ENCODE measurements around the gene SNX30. TPM values are rescaled to one million over a fixed set of nuclear protein-coding genes. Genes with fewer than 3 reads are reported as not detected.

The SNX30 gene
- total RNA-seq, 1 experiment from 2014 or later = 24.8 TPM

DNA sequence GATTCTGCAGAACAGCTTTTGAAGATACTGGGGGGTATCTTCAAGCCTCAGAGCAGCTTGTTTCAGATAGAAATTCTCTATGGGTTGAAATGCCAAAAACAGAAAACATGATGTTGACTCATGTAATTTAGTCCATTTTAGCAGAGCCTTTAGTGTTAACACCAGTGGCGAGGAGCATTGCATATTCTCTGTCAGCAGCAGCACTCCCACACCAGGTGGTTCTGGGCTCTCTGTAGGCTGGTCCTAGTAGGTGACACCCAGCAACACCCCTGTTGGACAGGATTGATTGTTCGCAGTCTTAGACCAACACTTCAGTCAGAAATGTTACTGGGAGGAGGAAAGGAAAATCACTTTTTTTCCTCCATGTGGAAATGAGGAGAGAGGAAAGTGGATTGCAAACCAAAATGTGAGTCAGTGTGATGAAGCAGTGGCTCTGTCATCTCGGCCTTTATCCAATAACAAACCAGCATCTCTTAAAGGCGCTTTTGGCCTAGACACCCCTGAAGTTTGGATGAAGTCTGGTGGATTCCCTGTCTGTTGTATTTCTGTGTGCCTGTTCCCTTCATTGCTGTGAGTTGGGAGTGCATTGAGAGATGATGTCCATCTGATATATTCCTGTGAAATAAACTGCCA lies 123.3 kb downstream of the SNX30 start:
- Histone ChIP-seq H3K27ac (no peak overlapping the region), H3K27me3 (no peaks in the 10 kb centered on the region), H3K4me3 (no peak overlapping the region), H3K4me1 (peaks cover 7% of the 10 kb centered on the region), H3K9me3 (replicated peaks) (no peaks in the 10 kb centered on the region), H3K36me3 (no peaks in the 10 kb centered on the region)
- no peak for DNase-seq

DNA sequence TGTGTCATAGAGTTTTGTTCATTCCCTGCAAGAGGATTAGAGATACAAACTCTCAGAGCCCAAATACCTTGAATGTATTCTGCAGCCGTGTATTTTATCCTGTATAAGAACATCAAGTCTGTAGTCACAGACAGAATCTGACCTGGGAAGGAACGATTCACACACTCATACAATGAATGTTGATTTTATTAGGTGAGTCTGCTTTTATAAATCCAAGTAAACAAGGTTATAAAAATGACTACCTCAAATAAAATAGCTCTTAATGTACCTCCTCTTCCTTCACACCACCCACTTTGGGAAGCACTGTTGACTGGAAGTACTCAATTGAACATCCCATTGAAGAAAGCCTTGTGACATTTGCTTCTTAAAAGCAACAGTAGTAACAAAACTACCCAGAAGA lies 128.2 kb downstream of the SNX30 start:
- Histone ChIP-seq H3K4me3 (no peak overlapping the region), H3K36me3 (0 out of 2 replicates have a peak, but pooled peaks cover 3% of the 10 kb centered on the region), H3K4me1 (no peaks in the 10 kb centered on the region), H3K27me3 (no peaks in the 10 kb centered on the region), H3K27ac (no peak overlapping the region), H3K9me3 (replicated peaks) (no peaks in the 10 kb centered on the region)
- DNase-seq = no peak

DNA sequence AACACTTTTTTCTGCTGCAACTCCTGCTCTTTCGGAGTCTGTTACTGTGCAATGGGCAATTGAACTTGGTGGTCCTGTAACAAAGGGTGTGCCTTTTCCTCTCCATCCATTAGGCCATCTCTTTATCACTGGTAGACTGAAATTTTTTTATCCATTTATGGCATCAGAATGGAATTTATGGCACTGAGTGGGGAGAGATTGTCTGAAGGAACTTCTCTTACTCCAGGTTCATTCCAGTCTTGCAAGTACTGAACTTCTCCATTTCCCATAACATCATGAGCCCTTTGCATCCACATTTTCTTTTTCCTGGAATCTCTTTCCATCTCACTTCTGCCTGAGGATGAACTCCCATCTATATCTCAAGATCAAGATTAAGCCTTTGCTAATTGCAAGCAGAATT lies 130.1 kb downstream of the SNX30 start:
- Histone ChIP-seq H3K9me3 (replicated peaks) (no peaks in the 10 kb centered on the region), H3K27me3 (no peaks in the 10 kb centered on the region), H3K27ac (no peak overlapping the region), H3K4me1 (no peaks in the 10 kb centered on the region), H3K36me3 (0 out of 2 replicates have a peak, but pooled peaks cover 3% of the 10 kb centered on the region), H3K4me3 (no peak overlapping the region)
- no peak for DNase-seq

DNA sequence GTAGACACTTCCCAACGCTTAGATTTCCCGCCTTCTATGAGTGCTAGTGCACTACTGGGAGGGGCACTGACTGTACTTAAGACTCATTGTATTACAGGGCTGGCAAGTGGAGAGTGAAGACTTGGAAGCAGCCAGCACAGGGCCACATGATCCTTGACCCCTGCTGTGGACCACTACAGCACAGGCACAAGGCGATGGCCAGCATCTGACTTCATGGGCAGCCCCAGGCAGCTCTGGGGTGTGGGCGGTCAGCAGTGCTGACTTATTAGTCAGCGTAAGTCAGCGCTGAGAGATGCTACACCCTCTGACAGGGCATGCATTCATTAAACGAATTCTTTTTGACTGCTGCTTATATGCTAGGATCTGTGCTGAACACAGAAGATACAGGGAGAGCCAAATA lies 130.8 kb downstream of the SNX30 start:
- no peak overlapping the region for H3K4me3 ChIP-seq
- DNase-seq = no peak
- no peaks in the 10 kb centered on the region for H3K4me1 ChIP-seq
- no peaks in the 10 kb centered on the region for H3K9me3 ChIP-seq (replicated peaks)
- no peaks in the 10 kb centered on the region for H3K27me3 ChIP-seq
- 0 out of 2 replicates have a peak, but pooled peaks cover 3% of the 10 kb centered on the region for H3K36me3 ChIP-seq
- H3K27ac ChIP-seq = no peak overlapping the region

DNA sequence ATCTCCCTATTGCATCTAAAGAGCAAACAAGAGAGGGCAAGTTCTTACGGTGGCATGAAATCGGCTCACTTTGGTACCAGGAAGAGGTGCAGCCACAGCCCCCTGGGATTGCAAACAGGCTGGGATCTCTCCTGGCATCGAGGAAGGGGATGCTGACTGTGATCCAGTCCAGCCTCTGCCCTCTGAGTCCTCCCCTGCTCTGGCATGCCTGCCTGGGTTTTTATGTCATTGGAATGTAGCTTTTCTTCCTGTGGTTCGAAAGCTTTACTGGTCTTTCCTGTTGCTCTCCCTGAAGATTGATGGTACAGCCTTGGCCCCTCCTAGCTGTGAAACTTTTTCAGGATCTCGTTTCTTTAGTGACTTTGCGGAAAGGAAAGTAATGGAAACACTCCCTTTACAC lies 133.5 kb downstream of the SNX30 start:
- no peak for DNase-seq
- Histone ChIP-seq H3K9me3 (replicated peaks) (no peaks in the 10 kb centered on the region), H3K27me3 (no peaks in the 10 kb centered on the region), H3K27ac (no peak overlapping the region), H3K4me3 (no peak overlapping the region), H3K4me1 (no peaks in the 10 kb centered on the region), H3K36me3 (0 out of 2 replicates have a peak, but pooled peaks cover 3% of the 10 kb centered on the region)

DNA sequence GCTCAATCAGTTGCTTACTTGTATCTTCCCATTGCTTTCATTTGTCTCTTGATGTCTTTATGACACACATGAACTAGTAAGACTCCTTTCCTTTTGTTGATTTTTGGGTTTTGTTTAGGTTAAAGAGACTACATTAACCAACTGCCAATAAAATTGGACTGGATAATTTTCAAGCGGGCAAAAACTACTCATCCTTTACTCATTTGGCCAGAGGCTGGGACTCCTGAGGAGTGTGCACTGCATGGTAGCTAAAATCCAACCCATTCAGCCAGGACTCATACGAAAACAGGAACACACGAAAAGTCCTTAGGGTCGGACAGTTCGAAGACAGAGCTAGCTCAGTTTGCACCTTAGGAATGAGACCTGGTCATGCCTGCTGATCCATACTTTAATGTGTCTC lies 134.2 kb downstream of the SNX30 start:
- H3K4me3 ChIP-seq = no peak overlapping the region
- DNase-seq = no peak
- H3K4me1 ChIP-seq = no peaks in the 10 kb centered on the region

DNA sequence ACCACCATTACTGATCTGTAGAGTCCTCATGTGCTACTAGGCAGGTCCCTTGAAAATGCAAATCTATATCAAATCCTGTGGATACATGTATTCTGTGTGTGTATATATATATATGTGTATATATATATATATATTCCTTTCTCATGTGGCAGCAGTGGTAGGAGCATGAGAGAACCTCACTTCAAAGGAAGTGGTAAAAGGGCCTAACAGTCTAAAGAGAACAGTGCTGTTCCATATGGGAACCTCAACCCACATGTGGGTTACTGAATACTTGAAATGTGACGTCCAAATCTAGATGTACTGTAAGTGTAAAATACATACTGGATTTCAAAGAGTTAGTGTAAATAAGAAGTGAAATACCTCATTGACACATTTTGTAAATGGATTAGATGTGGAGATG lies 134.8 kb downstream of the SNX30 start:
- Histone ChIP-seq H3K27me3 (no peaks in the 10 kb centered on the region), H3K36me3 (0 out of 2 replicates have a peak, but pooled peaks cover 3% of the 10 kb centered on the region), H3K9me3 (replicated peaks) (no peaks in the 10 kb centered on the region), H3K4me1 (no peaks in the 10 kb centered on the region), H3K4me3 (no peak overlapping the region), H3K27ac (no peak overlapping the region)
- no peak for DNase-seq

More for the DNA sequence above, 134.2 kb downstream of the SNX30 start:
- no peak overlapping the region for H3K27ac ChIP-seq
- H3K36me3 ChIP-seq = 0 out of 2 replicates have a peak, but pooled peaks cover 3% of the 10 kb centered on the region
- H3K27me3 ChIP-seq = no peaks in the 10 kb centered on the region
- H3K9me3 ChIP-seq (replicated peaks) = no peaks in the 10 kb centered on the region

DNA sequence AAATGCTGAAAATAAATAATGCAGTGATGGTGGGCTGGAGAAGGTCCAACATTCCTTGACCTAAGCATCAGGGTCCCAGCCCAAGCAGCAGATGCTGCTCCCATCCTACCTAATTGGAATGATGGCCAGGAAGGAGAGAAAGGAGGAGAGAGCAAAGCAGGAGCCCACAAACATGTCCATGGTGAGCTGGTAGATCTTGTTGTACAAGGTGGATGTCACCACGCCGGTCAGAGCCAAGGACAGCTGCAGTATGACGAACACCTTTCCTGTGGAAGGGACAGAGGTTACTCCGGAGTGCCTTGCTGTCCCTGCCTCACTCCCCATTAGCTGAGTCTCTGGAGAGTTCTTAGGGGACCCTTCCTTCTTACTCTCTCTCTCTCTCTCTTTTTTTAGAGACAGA lies 135.8 kb downstream of the SNX30 start:
- H3K27me3 ChIP-seq = no peaks in the 10 kb centered on the region
- H3K36me3 ChIP-seq = no peaks in the 10 kb centered on the region
- no peak for DNase-seq
- H3K4me1 ChIP-seq = no peaks in the 10 kb centered on the region
- no peaks in the 10 kb centered on the region for H3K9me3 ChIP-seq (replicated peaks)
- no peak overlapping the region for H3K4me3 ChIP-seq
- no peak overlapping the region for H3K27ac ChIP-seq

DNA sequence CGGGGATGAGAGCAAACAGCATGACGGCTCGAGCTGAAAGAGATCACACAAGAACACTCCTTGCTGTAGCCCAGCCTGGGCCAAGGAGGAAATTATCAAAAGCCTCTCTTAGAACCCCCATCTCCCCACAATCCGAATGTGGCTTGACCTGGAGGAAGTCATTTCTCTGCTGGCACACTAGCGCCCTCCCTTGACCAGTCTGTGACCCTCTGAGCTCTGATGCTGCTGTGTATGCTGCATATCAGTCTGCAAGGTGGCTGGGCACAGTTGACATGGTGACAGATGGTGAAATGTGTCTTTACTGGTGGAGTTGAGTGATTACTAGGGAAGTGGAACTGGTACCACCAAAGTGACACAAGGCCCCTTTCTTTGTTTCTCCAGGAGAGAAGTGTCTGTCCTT lies 136.8 kb downstream of the SNX30 start:
- no peaks in the 10 kb centered on the region for H3K9me3 ChIP-seq (replicated peaks)
- H3K36me3 ChIP-seq = no peaks in the 10 kb centered on the region
- no peak overlapping the region for H3K27ac ChIP-seq
- H3K4me1 ChIP-seq = no peaks in the 10 kb centered on the region
- H3K4me3 ChIP-seq = no peak overlapping the region
- H3K27me3 ChIP-seq = no peaks in the 10 kb centered on the region
- peak in 1 of 2 experiments; percentile 35 for DNase-seq

DNA sequence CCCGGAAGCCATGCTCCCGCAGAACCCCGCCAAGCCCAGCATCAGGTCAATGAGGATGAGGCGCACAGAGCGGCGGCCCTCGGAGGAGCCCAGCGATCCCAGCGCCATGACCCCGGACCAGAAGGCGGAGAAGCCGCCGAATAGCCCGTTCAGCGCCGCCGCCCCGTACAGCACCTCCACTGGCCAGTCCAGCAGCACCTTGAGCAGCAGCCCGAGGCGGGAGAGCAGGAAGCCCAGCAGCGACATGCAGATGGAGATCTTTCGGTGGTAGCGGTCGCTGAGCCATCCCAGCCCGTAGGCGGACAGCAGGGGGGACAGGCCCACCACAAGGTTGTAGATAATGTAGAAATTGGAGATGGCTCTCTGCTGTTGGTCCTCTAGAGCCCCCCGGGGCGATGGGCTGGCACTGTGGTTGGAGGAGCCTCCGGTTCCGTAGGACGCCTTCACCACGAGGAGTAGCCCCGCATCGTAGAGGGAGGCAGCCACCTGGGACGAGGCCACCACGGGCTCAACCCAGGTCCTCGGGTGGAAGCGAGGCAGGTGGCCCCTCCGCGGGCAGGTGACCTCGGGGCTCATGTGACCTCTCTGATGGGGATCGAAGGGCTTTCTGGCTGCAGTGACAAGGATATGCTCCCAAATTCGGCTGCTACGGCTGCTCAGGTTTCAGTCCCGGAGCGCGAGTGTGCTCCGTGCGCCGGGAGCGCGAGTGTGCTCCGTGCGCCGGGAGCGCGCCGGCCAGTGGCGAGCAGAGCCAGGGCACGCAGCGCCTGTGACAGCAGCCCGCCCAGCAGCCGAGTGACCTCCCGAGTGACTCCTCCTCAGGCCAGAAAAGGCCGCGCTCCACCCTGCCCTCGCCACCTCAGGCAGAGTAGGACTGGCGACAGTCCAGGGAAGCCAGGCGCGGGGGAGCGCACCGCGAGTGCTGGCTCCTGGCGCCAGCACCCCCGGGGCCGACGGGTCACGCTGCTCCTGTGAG lies 139.8 kb downstream of the SNX30 start, which contains the start of gene SLC46A2:
Gene SLC46A2 (minus strand): TSS at position 771 of the 976 bp plus-strand sequence. CDS start 195 bp downstream, at position 576.
- no peak for DNase-seq
- H3K36me3 ChIP-seq = no peaks in the 10 kb centered on the region
- H3K27me3 ChIP-seq = no peaks in the 10 kb centered on the region
- H3K9me3 ChIP-seq (replicated peaks) = no peaks in the 10 kb centered on the region
- H3K27ac ChIP-seq = no peak within 1 kb of the TSS
- no peak within 1 kb of the TSS for H3K4me3 ChIP-seq
- H3K4me1 ChIP-seq = no peaks in the 10 kb centered on the region

DNA sequence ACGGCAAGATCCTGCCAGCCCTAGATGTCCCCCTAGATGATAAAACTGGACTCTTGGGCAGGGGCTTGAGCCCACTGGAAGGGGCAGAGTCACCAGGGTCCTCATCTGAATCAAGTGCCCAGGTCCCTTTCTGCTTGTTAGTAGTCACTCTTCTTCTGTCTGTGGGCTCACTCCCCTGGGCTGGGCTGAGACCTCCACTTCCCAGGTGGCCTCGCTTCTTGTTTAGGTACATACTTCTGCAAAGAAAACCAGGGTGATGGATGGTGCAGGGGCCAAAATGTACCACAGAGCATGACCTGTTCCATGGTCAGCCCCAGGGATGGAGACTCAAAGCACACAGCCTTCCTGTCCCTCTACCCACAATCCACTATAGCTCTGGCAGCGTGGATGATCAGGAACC lies 141.0 kb downstream of the SNX30 start:
- DNase-seq = no peak
- no peaks in the 10 kb centered on the region for H3K36me3 ChIP-seq
- H3K4me1 ChIP-seq = no peaks in the 10 kb centered on the region
- no peak overlapping the region for H3K4me3 ChIP-seq
- H3K27ac ChIP-seq = no peak overlapping the region
- no peaks in the 10 kb centered on the region for H3K27me3 ChIP-seq
- H3K9me3 ChIP-seq (replicated peaks) = no peaks in the 10 kb centered on the region

DNA sequence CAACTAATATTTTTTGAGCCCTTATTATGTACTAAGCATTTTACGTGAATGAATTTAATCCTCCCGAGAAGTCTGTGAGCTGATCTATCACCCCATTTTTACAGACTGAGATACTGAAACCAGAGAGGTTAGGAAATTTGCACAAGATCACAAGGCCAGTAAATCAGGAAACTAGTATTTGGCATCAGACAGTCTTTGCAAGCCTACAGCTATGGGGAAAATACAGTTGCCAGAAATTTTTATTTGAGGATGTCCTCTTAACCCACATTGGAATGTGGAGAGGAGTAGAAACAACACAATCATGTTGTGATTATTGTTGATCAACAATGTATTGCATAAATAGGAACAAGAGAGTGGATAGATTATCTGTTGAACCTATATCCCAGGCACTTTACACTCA lies 142.4 kb downstream of the SNX30 start:
- Histone ChIP-seq H3K9me3 (replicated peaks) (no peaks in the 10 kb centered on the region), H3K27ac (no peak overlapping the region), H3K4me1 (no peaks in the 10 kb centered on the region), H3K27me3 (no peaks in the 10 kb centered on the region), H3K36me3 (no peaks in the 10 kb centered on the region), H3K4me3 (no peak overlapping the region)
- DNase-seq = no peak

DNA sequence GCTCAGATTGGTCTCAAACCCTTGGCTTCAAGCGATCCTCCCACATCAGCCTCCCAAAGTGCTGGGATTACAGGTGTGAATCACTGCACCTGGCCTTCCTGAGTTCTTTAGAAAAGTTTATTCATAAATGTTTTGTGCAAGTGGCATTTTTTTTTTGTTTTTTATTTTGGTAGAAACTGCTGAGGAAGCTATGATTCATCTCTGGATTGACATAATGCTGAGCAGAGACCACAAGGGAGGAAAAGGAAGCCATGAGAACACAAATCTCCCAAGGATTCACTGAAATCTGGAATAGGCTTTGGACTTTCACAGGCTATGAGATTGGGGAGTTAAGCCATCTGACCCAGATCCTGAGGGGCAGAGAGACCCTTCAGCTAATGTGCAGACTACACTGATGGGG lies 143.5 kb downstream of the SNX30 start:
- H3K4me3 ChIP-seq = no peak overlapping the region
- H3K9me3 ChIP-seq (replicated peaks) = no peaks in the 10 kb centered on the region
- DNase-seq = no peak

DNA sequence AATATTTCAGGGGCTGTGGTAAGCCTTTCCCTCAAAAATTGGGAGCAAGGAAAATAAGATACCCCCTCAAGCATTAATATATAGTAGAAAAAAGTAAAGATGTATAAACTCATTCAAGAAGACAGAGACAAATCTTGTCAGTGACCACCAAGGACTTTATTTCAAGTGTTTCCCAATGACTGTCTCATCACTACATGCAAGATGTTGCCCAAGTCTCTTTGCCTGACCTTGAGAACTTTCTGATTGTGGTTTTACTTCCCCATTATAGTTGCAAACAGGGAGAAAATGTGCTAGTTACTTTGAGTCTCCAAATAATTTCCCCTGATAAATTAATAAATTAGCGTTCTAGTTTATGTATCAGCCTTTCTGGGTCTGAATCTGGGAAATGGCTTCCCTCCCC lies 144.1 kb downstream of the SNX30 start:
- no peak for DNase-seq

More for the DNA sequence above, 143.5 kb downstream of the SNX30 start:
- H3K27ac ChIP-seq = no peak overlapping the region
- H3K36me3 ChIP-seq = no peaks in the 10 kb centered on the region
- H3K4me1 ChIP-seq = no peaks in the 10 kb centered on the region
- no peaks in the 10 kb centered on the region for H3K27me3 ChIP-seq

DNA sequence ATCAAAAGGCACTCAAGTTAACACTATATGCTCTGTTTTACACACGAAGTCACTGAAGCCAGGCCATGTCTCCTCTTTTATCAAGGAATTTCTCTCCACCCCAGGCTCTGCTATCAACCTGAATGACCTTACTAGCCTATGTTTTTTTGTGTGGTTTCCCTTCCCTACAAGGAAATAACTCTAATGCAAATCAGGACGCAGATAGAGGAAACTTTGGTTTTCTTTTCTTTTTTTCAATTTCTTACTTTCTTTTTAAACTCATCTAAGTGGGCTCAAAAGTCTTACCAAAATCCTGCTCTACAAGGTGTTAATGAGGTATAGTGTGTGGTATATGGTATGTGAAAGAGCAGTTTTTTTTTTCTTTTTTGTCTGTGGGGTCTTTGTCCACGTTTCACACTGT lies 145.6 kb downstream of the SNX30 start:
- no peak overlapping the region for H3K27ac ChIP-seq
- H3K36me3 ChIP-seq = no peaks in the 10 kb centered on the region
- H3K27me3 ChIP-seq = no peaks in the 10 kb centered on the region
- no peak overlapping the region for H3K4me3 ChIP-seq
- DNase-seq = no peak
- no peaks in the 10 kb centered on the region for H3K9me3 ChIP-seq (replicated peaks)
- no peaks in the 10 kb centered on the region for H3K4me1 ChIP-seq

More for the DNA sequence above, 144.1 kb downstream of the SNX30 start:
- no peaks in the 10 kb centered on the region for H3K9me3 ChIP-seq (replicated peaks)
- no peak overlapping the region for H3K4me3 ChIP-seq
- H3K27me3 ChIP-seq = no peaks in the 10 kb centered on the region
- no peaks in the 10 kb centered on the region for H3K4me1 ChIP-seq
- no peak overlapping the region for H3K27ac ChIP-seq
- no peaks in the 10 kb centered on the region for H3K36me3 ChIP-seq
